Stimulated activated CD8-positive, alpha-beta memory T cell treated with anti-CD3 and anti-CD28 coated beads, Interleukin-7, amount 100 ng/mL, for 48 hours (primary cell): ENCODE results near the gene RNF169.

Source experiments
- DNase-seq, 2 donors: peaks; one replicate each; pipeline ENCODE4 v3.0.0-alpha.2; 2020; ENCODE audit warnings: low read depth in 1 of 2; ENCODE audit errors: extremely low read depth in 1 of 2

Gene RNF169

DNA sequence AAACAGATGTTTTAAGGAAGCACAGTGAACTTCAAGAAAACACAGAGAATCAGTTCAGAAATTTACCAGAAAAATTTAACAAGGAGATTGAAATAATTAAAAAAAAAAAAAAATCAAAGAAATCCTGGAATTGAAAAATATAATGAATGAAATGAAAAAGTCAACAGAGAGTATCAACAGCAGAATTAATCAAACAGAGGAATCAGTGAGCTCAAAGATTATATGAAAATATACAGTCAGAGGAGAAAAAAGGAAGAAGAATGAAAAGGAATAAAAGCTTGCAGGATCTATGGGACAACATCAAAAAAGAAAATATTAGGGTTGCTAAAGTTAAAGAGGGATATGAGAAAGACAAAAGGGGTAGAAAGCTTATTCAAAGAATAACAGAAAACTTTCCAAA lies 117.9 kb downstream of the RNF169 start:
- no peak for DNase-seq

DNA sequence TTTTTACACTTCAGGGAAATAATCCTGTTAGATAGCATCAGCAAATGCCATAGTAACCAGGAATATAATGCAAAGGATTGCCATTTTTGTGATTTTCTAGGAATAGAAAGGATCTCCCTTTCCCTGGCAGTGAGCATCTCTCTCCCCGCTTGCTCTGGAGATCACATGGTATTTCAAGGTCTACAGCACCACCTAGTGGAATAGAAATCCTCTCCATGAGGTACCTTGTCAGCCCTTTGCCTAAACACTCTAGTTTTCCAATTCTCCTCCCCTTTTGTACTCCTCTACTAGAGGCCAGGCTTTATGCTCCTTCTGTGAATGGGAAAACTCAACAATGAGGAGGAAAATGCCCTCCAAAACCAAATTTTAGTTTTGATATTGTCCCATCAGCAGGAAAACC lies 121.8 kb downstream of the RNF169 start:
- no peak for DNase-seq

DNA sequence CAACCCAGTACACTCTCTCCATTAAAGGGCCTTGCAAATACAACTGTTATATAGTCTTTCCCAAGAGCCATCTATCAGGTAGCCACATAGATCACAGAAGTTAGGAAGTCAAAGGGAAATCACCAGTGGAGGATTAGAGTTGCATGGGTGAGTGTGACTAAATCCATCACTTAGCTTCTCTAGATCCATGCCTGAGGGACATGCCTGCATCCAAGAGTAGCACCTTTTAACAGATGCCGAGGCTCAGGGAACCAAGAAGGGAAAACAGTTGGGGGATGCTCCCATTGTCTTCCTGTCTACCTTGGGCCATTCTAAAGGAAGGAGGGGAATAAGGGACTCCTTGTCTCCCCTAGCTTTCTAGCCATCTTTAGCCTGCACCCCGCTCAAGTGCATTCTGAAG lies 122.4 kb downstream of the RNF169 start:
- no peak for DNase-seq

DNA sequence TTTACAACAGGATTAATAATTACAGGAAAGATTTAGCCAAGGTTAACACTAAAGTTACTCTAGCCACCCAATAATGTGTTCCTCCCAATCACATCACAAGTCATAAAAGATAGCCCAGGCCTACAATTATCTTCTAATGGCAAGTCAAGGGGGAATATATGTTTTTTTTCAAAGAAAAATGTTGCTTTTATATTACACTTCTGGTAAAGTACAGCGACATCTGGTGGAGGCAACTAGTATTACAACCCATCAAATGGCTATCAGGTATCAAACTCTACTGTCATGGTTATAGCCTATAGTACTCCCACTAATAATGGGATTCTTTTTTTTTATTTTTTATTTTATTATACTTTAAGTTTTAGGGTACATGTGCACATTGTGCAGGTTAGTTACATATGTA lies 128.5 kb downstream of the RNF169 start:
- DNase-seq = no peak
